GM21717 (cell line): ENCODE results near the gene WFDC11.

ENCODE experiments used
- ATAC-seq: cut with Tn5 transposase; IDR thresholded peaks from one replicate; pipeline ENCODE4 v1.9.1; 2021; ENCODE audit warnings: mild to moderate bottlenecking, moderate library complexity; ENCODE audit not compliant: unreplicated experiment

Gene WFDC11

GRCh38 chr20:45629496-45630100 lies 40.4 kb downstream of the WFDC11 start, which contains the start of gene WFDC10A:
Gene WFDC10A (plus strand): TSS chr20:45629739. CDS start chr20:45629814, 75 bp downstream.
- no peak for ATAC-seq

- no peak for ATAC-seq
These were observed 43.5 kb downstream of the WFDC11 start for GRCh38 chr20:45626540-45626939.

GRCh38 chr20:45621593-45621992 lies 48.4 kb downstream of the WFDC11 start:
- no peak for ATAC-seq

- ATAC-seq = no peak
These were observed 52.4 kb downstream of the WFDC11 start for GRCh38 chr20:45617591-45617990.

- ATAC-seq = no peak
These were observed 57.7 kb downstream of the WFDC11 start for GRCh38 chr20:45612314-45612713.

- no peak for ATAC-seq
These were observed 59.0 kb downstream of the WFDC11 start for GRCh38 chr20:45611054-45611453.

GRCh38 chr20:45607810-45608209 lies 62.2 kb downstream of the WFDC11 start:
- no peak for ATAC-seq
